Measurements from ENCODE around the gene SCN4A.

- no peak for TF ChIP-seq POLR2A (IDR thresholded peaks at IDR 0.05; ENCODE audit: low read depth, low read length)
- no peak for TF ChIP-seq TAF1 (IDR thresholded peaks at IDR 0.05; ENCODE audit: borderline replicate concordance, low read depth, low read length)
- no peak for TF ChIP-seq POLR2AphosphoS5 (IDR thresholded peaks at IDR 0.05; ENCODE audit: low read depth, low read length)
These were observed 11.1 kb downstream of the SCN4A start for GRCh38 chr17:63961355-63962212.
